ENCODE results near the gene ZNF239.
"Not testable (repeated sequence)": the region's sequence is repeated elsewhere in the genome, so short reads cannot be mapped to it uniquely, and the experiment has no call there.

GRCh38 chr10:43543746-43544145 lies 30.7 kb downstream of the ZNF239 start:
- not testable (repeated sequence) for TF ChIP-seq POLR2A, CTCF (IDR thresholded peaks at IDR 0.05)

All from heart left ventricle (tissue), 13 donors.